Epithelial cell of esophagus (primary cell): Measurements from ENCODE around the gene ITPR1.
A peak's percentile ranks its signal among the peaks of the same experiment; 100 is the strongest.

Experiments
- DNase-seq: peaks from one replicate; pipeline ENCODE4 v3.0.0; 2010; ENCODE audit warnings: low read depth
- H3K4me3 ChIP-seq: 2 replicates; pipeline ENCODE4 v1.5.1; 2011; ENCODE audit warnings: mild to moderate bottlenecking, low read length, control low read depth
- TF ChIP-seq, protein P1 (sequence below): IDR thresholded peaks from 2 replicates; pipeline ENCODE4 v1.5.1; 2011; ENCODE audit warnings: low read depth, mild to moderate bottlenecking, low read length, control low read depth, inconsistent platforms; ENCODE audit not compliant: insufficient read depth; ENCODE audit errors: missing control alignments

The ITPR1 gene

DNA sequence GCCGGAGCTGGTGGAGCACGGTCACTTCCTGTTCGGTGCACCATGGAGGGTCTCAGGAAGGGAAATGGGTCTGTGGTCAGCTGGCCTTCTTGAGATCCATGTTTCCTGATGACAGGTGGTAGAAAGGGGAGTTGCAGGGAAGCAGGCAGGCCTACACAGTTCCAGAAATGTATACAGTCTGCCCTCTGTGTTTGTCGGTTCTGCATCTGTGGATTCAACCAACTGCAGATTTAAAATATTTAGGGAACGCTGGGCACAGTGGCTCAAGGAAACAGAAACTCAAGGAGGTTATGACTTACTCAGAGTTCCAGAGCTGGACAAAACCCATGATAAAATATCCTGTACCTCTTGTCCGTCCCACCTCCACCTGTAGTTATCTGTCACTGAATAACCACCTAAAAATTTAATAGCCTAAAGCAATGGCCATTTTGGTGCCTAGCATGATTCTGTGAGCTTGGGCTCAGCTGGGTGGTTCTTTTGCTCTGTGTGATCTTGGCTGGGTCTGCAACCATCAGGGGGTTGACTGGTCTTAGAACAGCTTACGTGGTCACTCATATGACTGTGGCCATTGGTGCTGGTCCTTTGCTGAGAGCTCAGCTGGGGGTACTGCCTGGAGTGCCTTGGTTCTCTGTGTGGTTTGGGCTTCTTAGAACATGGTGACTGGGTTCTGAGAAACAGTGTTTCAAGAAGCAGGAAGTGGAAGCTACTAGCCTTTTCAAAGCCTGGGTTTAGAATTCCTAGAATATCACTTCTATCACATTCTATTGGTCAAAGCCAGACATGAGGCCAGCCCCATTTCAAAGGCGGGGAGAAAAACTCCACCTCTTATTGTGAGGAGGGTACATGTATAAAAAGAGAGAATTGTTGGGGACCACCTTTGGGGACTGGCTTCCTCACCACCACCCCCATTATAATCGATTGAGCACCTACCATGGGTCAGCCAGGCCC, 246.4 kb downstream of the ITPR1 start:
- DNase-seq = no peak
- H3K4me3 ChIP-seq = no peak overlapping the region
- TF ChIP-seq, protein P1, sequence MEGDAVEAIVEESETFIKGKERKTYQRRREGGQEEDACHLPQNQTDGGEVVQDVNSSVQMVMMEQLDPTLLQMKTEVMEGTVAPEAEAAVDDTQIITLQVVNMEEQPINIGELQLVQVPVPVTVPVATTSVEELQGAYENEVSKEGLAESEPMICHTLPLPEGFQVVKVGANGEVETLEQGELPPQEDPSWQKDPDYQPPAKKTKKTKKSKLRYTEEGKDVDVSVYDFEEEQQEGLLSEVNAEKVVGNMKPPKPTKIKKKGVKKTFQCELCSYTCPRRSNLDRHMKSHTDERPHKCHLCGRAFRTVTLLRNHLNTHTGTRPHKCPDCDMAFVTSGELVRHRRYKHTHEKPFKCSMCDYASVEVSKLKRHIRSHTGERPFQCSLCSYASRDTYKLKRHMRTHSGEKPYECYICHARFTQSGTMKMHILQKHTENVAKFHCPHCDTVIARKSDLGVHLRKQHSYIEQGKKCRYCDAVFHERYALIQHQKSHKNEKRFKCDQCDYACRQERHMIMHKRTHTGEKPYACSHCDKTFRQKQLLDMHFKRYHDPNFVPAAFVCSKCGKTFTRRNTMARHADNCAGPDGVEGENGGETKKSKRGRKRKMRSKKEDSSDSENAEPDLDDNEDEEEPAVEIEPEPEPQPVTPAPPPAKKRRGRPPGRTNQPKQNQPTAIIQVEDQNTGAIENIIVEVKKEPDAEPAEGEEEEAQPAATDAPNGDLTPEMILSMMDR = no peak

DNA sequence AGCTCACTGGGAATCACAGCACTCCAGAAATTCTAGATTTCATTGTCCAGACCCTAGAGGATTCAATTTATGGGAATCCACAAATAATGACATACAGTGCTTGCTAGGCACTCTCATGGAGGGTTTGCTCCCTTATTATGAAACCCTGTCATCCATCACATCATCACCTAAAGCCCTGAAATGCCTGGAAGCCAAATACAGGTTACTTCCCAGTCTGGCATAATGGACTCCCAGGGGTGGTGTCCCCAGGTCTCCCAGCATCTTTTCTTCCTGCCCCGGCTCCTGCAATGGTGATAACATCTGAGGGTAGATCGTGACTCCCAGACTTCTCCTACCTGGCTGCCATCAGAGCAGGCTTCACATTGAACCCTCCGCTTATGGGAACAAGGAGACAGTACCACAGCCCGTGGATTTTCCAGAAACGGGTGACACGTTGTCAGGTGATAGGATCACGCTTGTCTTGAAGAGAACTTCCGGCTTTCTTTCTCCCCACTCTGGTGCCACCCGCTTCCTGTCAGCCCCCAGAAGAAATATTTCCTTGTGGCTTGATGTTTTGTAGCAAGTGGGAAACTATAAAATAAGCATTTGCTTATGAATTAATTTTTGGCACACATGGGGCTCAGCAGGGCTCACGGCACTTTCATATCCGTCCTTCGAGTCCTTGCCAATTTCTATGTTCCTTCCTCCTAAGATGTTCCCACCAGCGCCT, 247.4 kb downstream of the ITPR1 start:
- no peak overlapping the region for H3K4me3 ChIP-seq
- DNase-seq = peak; percentile 33
- TF ChIP-seq, protein P1 = no peak

DNA sequence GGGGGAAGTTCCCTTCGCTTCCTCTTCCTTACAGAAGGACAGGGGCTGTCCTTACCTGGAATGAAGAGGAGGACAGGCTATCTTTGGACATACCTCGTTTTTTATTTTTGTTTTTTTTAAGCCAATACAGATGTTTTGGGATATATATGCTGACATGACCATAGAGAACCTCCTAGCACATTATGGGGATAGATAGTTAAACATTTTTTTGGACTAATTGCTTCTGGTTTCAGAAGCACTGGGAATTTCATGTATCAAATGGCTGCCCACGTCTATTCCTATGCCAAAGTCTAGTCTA, 247.9 kb downstream of the ITPR1 start:
- no peak for DNase-seq
- no peak overlapping the region for H3K4me3 ChIP-seq
- TF ChIP-seq, protein P1 = no peak

DNA sequence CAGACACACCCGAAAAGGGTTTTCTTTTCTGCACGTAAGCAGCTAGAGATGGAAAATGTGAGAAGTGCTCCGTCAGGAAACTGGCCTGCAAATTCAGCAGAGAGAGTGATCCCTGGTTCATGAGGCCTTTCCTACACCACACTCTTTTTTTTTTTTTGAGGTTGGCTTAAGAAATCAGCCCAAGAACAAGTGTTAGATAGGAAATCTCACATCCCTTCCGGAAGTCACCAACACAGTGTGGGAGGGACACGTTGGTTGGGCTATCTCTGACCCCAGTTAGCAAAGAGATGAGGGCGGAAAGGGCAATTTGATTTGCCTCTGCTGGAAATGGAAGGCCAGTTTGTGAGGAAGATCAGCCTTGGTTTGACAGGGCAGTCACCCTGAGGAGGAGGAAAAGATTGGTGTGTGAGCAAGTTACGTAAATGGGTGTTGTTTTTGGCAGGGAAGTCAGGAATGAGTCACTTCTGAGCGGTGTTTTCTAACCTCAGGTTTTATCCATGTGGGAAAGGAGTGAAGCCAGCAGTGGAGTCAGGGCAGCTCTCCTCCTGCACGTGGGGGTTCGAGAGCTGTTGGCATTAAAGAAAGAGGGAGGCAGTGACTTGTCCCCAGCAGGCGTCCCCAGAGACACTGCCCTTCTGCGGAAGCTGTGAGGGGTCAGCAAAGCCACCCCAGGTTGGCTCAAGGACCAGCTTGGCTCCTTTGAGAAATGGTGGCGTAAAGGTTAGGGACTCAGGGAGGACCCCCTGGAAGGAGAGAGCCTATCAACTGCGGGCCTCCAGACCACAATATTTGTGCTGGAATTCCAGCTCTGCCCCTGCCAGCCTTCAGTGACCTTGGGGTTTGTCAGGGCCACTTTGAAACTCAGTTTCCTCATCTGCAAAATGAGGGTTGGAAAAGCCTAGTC, 248.5 kb downstream of the ITPR1 start:
- TF ChIP-seq, protein P1 = no peak

DNA sequence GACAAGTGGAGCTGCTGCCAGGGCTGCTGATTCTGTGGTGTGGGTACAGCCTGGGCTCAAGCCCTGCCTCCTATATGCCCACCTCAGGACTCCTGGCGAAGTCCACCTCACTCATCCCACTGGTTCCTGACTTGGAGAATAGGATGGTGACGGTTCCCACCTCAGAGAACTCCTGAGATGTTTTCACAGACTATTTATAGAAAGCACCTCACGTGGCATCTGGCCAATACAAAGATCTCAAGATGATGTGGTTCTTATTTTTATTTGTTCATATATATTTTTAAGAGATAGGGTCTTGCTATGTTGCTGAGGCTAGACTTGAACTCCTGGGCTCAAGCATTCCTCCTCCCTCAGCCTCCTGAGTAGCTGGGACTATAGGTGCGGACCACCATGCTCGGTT, 249.2 kb downstream of the ITPR1 start:
- H3K4me3 ChIP-seq = no peak overlapping the region
- DNase-seq = no peak
- TF ChIP-seq, protein P1 = no peak

More for the DNA sequence above, 248.5 kb downstream of the ITPR1 start:
- no peak overlapping the region for H3K4me3 ChIP-seq
- DNase-seq = peak; percentile 97

DNA sequence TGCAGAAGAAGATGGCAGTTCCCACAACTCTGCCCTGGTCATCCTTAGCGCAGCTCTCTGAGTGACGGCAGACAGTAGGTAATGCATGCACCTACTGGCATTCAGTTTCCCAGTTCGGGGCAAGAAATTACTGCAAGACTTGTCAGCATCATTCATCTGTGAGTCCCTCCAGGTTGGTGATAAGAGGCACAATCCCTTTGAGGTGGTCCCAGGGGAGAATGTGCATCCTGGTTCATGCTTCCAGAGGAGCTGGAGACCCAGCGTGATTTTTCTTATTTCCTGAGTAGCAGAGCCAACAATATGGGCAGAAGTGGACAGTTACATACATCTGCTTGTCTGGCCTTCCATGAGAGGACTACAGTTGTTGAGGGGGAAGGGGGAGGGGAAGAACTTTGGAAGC, 250.2 kb downstream of the ITPR1 start:
- TF ChIP-seq, protein P1 = no peak

More for the DNA sequence above, 250.2 kb downstream of the ITPR1 start:
- no peak for DNase-seq
- no peak overlapping the region for H3K4me3 ChIP-seq
